Spleen (tissue), 3 donors: ENCODE measurements around the gene UBE2L5.

ENCODE experiments used
- POLR2A ChIP-seq, 3 donors: fragments of 450-650 bp; IDR thresholded peaks; one replicate each; pipeline ENCODE4 v1.5.1; 2017; ENCODE audit warnings: antibody characterized with exemption in 3 of 3, mild to moderate bottlenecking in 1 of 3
- POLR2AphosphoS5 ChIP-seq, 3 donors: sonication (generic); formaldehyde crosslinking; IDR thresholded peaks; one replicate each; pipeline ENCODE4 v1.5.1; 2017; ENCODE audit warnings: antibody characterized with exemption in 3 of 3

DNA sequence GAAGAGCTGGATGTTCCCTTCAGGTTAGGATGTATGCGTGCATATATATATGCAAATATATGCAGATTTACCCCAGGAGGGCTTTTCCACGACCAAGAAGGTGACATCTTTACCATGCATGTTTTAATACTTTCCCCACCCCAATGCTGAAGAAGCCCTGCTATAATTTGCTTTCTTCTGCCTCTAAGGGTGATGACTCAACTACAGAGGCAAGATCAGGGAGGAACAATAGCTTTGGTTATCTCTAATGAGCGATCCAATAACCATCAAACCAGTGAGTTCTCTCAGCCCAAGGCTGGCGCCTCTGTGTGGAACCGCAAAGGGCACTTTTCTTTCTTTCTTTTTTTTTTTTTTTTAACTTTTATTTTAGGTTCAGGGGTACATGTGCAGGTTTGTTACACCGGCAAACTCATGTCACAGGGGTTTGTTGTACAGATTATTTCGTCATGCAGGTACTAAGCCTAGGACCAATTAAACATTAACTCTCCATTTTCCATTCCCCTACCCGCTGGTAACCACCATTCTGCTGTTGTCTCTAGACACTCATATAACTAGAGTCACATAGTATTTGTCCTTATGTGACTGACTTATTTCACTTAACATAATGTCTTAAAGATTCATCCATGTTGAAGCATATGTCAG is 25.7 kb upstream of the UBE2L5 start:
- TF ChIP-seq POLR2A (IDR thresholded peaks at IDR 0.05): no peak
- TF ChIP-seq POLR2AphosphoS5 (IDR thresholded peaks at IDR 0.05): no peak
